Stimulated activated CD4-positive, alpha-beta T cell treated with anti-CD3 and anti-CD28 coated beads, Interleukin-12 subunit alpha, Interleukin-12 subunit beta, amount 100 ng/mL, for 4 hours (primary cell): ENCODE measurements around the gene LRRC46.

Experiments used
- DNase-seq: peaks from one replicate; pipeline ENCODE4 v3.0.0-alpha.2; 2020

Gene LRRC46

GRCh38 chr17:47810200-47810821 is 21.2 kb upstream of the LRRC46 start:
- DNase-seq = no peak

- no peak for DNase-seq
Measured at GRCh38 chr17:47810901-47811635, 20.4 kb upstream of the LRRC46 start.

- no peak for DNase-seq
Measured at GRCh38 chr17:47811709-47812108, 19.8 kb upstream of the LRRC46 start.

- DNase-seq = no peak
Measured at GRCh38 chr17:47812146-47812920, 19.1 kb upstream of the LRRC46 start.

GRCh38 chr17:47813077-47813476 is 18.4 kb upstream of the LRRC46 start:
- DNase-seq = no peak

- DNase-seq = no peak
Measured at GRCh38 chr17:47813512-47814031, 17.9 kb upstream of the LRRC46 start.

- DNase-seq = no peak
Measured at GRCh38 chr17:47815106-47815918, 16.2 kb upstream of the LRRC46 start.

GRCh38 chr17:47816111-47816735 is 15.2 kb upstream of the LRRC46 start:
- DNase-seq = no peak

- DNase-seq = no peak
Measured at GRCh38 chr17:47816947-47817346, 14.5 kb upstream of the LRRC46 start.

- DNase-seq = no peak
Measured at GRCh38 chr17:47818002-47818695, 13.3 kb upstream of the LRRC46 start.

- DNase-seq = no peak
Measured at GRCh38 chr17:47819475-47819874, 12.0 kb upstream of the LRRC46 start.

GRCh38 chr17:47820033-47820789 is 11.3 kb upstream of the LRRC46 start:
- DNase-seq = no peak

- DNase-seq = no peak
Measured at GRCh38 chr17:47821031-47821423, 10.4 kb upstream of the LRRC46 start.

GRCh38 chr17:47821424-47822391 is 9.8 kb upstream of the LRRC46 start, which contains the start of gene OSBPL7:
TSS of gene OSBPL7 (minus strand) at chr17:47821794. CDS start at chr17:47820278, 1,516 bp downstream.
- peak; percentile 64 for DNase-seq

GRCh38 chr17:47822785-47823184 is 8.7 kb upstream of the LRRC46 start:
- DNase-seq = no peak

GRCh38 chr17:47823519-47823918 is 8.0 kb upstream of the LRRC46 start:
- no peak for DNase-seq

- no peak for DNase-seq
Measured at GRCh38 chr17:47829870-47830269, 1.6 kb upstream of the LRRC46 start.

- no peak for DNase-seq
Measured at GRCh38 chr17:47830396-47831002, 971 bp upstream of the LRRC46 start.

GRCh38 chr17:47831934-47832327 is 461 bp downstream of the LRRC46 start:
- DNase-seq = no peak
